Nephron (organoid): ENCODE data around the gene MUC6.

Experiments used
- H3K27ac Mint-ChIP-seq, 3 experiments: 2 replicates each; pipeline ENCODE4 v1.8.0; 2020; ENCODE audit warnings: mixed read lengths in 3 of 3, mild to moderate bottlenecking in 2 of 3, moderate library complexity in 1 of 3
- H3K27me3 Mint-ChIP-seq: 2 replicates; pipeline ENCODE4 v1.8.0; 2021; ENCODE audit warnings: low read depth, mild to moderate bottlenecking, moderate library complexity, mixed read lengths
- H3K36me3 Mint-ChIP-seq: 2 replicates; pipeline ENCODE4 v1.8.0; 2020; ENCODE audit warnings: low read depth, mixed read lengths
- H3K4me1 Mint-ChIP-seq: 2 replicates; pipeline ENCODE4 v1.8.0; 2020; ENCODE audit warnings: mixed read lengths
- H3K4me3 Mint-ChIP-seq, 3 experiments: 2 replicates each; pipeline ENCODE4 v1.8.0; 2020; ENCODE audit warnings: mild to moderate bottlenecking in 3 of 3, mixed read lengths in 3 of 3, moderate library complexity in 2 of 3
- H3K9me3 Mint-ChIP-seq: 2 replicates; pipeline ENCODE4 v1.8.0; 2020; ENCODE audit warnings: mixed read lengths
- CTCF ChIP-seq, 3 experiments: fragments of 200-600 bp; sonication (generic); IDR thresholded peaks; one replicate each; pipeline ENCODE4 v1.5.0; 2021; ENCODE audit warnings: antibody characterized with exemption in 3 of 3; ENCODE audit not compliant: unreplicated experiment in 3 of 3

The MUC6 gene

GRCh38 chr11:1069740-1070139 is 33.2 kb upstream of the MUC6 start:
- Mint-ChIP-seq H3K27ac (no peak overlapping the region), H3K27me3 (peaks cover 3% of the 10 kb centered on the region), H3K9me3 (no peaks in the 10 kb centered on the region), H3K36me3 (no peaks in the 10 kb centered on the region), H3K4me3 (no peak overlapping the region), H3K4me1 (no peaks in the 10 kb centered on the region)
- TF ChIP-seq CTCF (IDR thresholded peaks at IDR 0.05; ENCODE audit: unreplicated experiment in 3 of 3), result no peak

GRCh38 chr11:1067812-1068496 is 31.4 kb upstream of the MUC6 start:
- no peak overlapping the region for H3K27ac Mint-ChIP-seq
- no peaks in the 10 kb centered on the region for H3K4me1 Mint-ChIP-seq
- H3K9me3 Mint-ChIP-seq, result peaks cover 5% of the 10 kb centered on the region
- H3K36me3 Mint-ChIP-seq, result no peaks in the 10 kb centered on the region
- no peak overlapping the region for H3K4me3 Mint-ChIP-seq
- no peak for TF ChIP-seq CTCF (IDR thresholded peaks at IDR 0.05; ENCODE audit: unreplicated experiment in 3 of 3)
- H3K27me3 Mint-ChIP-seq, result peaks cover 6% of the 10 kb centered on the region

GRCh38 chr11:1064167-1064566 is 27.6 kb upstream of the MUC6 start:
- Mint-ChIP-seq H3K4me3 (no peak overlapping the region), H3K27ac (no peak overlapping the region), H3K27me3 (peaks cover 10% of the 10 kb centered on the region), H3K36me3 (peaks cover 3% of the 10 kb centered on the region), H3K9me3 (peaks cover 17% of the 10 kb centered on the region), H3K4me1 (no peaks in the 10 kb centered on the region)
- no peak for TF ChIP-seq CTCF (IDR thresholded peaks at IDR 0.05; ENCODE audit: unreplicated experiment in 3 of 3)

- peaks cover 17% of the 10 kb centered on the region for H3K9me3 Mint-ChIP-seq
- no peak for TF ChIP-seq CTCF (IDR thresholded peaks at IDR 0.05; ENCODE audit: unreplicated experiment in 3 of 3)
- H3K36me3 Mint-ChIP-seq, result peaks cover 3% of the 10 kb centered on the region
- no peak overlapping the region for H3K4me3 Mint-ChIP-seq
- H3K27me3 Mint-ChIP-seq, result peaks cover 12% of the 10 kb centered on the region
- H3K27ac Mint-ChIP-seq, result no peak overlapping the region
- no peaks in the 10 kb centered on the region for H3K4me1 Mint-ChIP-seq
Observed at GRCh38 chr11:1062075-1062820, 25.7 kb upstream of the MUC6 start.

GRCh38 chr11:1060852-1061616 is 24.5 kb upstream of the MUC6 start:
- Mint-ChIP-seq H3K4me3 (no peak overlapping the region), H3K9me3 (peaks cover 17% of the 10 kb centered on the region), H3K27ac (no peak overlapping the region), H3K27me3 (peaks cover 15% of the 10 kb centered on the region), H3K36me3 (peaks cover 3% of the 10 kb centered on the region), H3K4me1 (no peaks in the 10 kb centered on the region)
- no peak for TF ChIP-seq CTCF (IDR thresholded peaks at IDR 0.05; ENCODE audit: unreplicated experiment in 3 of 3)
